Measurements from ENCODE around the gene IL1RAPL1.

Gene IL1RAPL1

DNA sequence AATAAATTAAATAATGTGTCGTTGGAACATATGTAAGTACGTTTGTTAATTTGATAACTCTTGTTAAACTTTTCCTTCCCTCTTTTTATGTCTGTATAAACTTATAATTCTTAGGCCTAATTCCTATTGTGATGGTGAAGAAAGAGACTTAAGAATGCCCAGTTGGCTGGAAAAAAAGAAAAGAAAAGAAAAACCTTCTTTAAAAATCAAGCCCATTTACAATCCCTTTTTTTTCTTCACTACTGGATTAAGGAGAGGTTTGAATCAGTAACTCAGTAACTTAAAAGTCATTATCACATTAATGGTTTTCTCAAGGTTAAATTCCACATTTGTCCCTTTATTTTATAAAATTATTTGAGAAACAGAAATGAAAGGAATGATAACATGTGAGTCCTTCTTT lies 1374.8 kb downstream of the IL1RAPL1 start:
- Histone ChIP-seq H3K36me3 (ENCODE audit: insufficient read depth, low read length) (no peaks in the 10 kb centered on the region), H3K4me3 (ENCODE audit: low read depth in 1 of 2, low read length in 2 of 2) (no peak overlapping the region), H3K79me2 (ENCODE audit: insufficient read depth, low read length) (no peaks in the 10 kb centered on the region), H3K27me3 (ENCODE audit: insufficient read depth, low read length, poor library complexity) (no peaks in the 10 kb centered on the region), H3K27ac (ENCODE audit: low read length) (no peak overlapping the region), H2AFZ (ENCODE audit: low read depth, low read length) (no peak overlapping the region), H3K4me2 (ENCODE audit: insufficient read depth, low read length) (no peak overlapping the region), H4K20me1 (ENCODE audit: insufficient read depth, low read length) (no peaks in the 10 kb centered on the region), H3K9me3 (ENCODE audit: insufficient read depth, low read length, severe bottlenecking) (no peaks in the 10 kb centered on the region), H3K9ac (ENCODE audit: low read depth, low read length) (no peak overlapping the region), H3K4me1 (ENCODE audit: insufficient read depth, low read length) (no peaks in the 10 kb centered on the region)
- DNase-seq: no peak
- ATAC-seq (ENCODE audit: insufficient read depth, low read depth): no peak
- no peak for TF ChIP-seq EZH2 (IDR thresholded peaks at IDR 0.05; ENCODE audit: borderline replicate concordance, low read depth, low read length, severe bottlenecking)
- TF ChIP-seq, protein P1, sequence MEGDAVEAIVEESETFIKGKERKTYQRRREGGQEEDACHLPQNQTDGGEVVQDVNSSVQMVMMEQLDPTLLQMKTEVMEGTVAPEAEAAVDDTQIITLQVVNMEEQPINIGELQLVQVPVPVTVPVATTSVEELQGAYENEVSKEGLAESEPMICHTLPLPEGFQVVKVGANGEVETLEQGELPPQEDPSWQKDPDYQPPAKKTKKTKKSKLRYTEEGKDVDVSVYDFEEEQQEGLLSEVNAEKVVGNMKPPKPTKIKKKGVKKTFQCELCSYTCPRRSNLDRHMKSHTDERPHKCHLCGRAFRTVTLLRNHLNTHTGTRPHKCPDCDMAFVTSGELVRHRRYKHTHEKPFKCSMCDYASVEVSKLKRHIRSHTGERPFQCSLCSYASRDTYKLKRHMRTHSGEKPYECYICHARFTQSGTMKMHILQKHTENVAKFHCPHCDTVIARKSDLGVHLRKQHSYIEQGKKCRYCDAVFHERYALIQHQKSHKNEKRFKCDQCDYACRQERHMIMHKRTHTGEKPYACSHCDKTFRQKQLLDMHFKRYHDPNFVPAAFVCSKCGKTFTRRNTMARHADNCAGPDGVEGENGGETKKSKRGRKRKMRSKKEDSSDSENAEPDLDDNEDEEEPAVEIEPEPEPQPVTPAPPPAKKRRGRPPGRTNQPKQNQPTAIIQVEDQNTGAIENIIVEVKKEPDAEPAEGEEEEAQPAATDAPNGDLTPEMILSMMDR (IDR thresholded peaks at IDR 0.05; ENCODE audit: borderline replicate concordance, extremely low read depth, low read length, poor library complexity, severe bottlenecking): no peak

DNA sequence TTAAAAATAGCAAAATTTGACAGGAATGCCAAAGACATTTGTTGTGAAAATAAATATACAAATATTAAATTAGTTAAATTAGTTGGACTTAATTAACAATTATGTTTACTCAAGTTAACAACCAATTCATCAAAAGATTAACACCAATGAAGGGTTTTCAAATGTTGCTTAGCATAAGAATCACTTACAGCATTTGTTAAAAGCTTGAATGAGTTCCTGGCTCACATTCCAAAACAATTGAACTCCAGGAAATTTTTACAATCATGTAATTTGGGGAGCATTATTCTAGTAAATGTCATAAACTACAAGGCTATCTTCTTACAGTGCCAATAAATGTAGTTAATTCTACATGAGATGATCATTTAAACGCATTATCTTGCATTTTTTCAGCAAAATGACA lies 1378.4 kb downstream of the IL1RAPL1 start:
- H3K27me3 ChIP-seq (ENCODE audit: insufficient read depth, low read length, poor library complexity): no peaks in the 10 kb centered on the region
- DNase-seq: no peak
- no peaks in the 10 kb centered on the region for H4K20me1 ChIP-seq (ENCODE audit: insufficient read depth, low read length)
- TF ChIP-seq EZH2 (IDR thresholded peaks at IDR 0.05; ENCODE audit: borderline replicate concordance, low read depth, low read length, severe bottlenecking): no peak
- TF ChIP-seq, protein P1 (IDR thresholded peaks at IDR 0.05; ENCODE audit: borderline replicate concordance, extremely low read depth, low read length, poor library complexity, severe bottlenecking): no peak
- no peaks in the 10 kb centered on the region for H3K79me2 ChIP-seq (ENCODE audit: insufficient read depth, low read length)
- H3K9me3 ChIP-seq (ENCODE audit: insufficient read depth, low read length, severe bottlenecking): no peaks in the 10 kb centered on the region
- no peak overlapping the region for H3K27ac ChIP-seq (ENCODE audit: low read length)
- H2AFZ ChIP-seq (ENCODE audit: low read depth, low read length): no peak overlapping the region
- no peak for ATAC-seq (ENCODE audit: insufficient read depth, low read depth)
- H3K36me3 ChIP-seq (ENCODE audit: insufficient read depth, low read length): no peaks in the 10 kb centered on the region
- H3K4me2 ChIP-seq (ENCODE audit: insufficient read depth, low read length): no peak overlapping the region
- H3K4me1 ChIP-seq (ENCODE audit: insufficient read depth, low read length): no peaks in the 10 kb centered on the region
- no peak overlapping the region for H3K4me3 ChIP-seq (ENCODE audit: low read depth in 1 of 2, low read length in 2 of 2)
- H3K9ac ChIP-seq (ENCODE audit: low read depth, low read length): no peak overlapping the region

DNA sequence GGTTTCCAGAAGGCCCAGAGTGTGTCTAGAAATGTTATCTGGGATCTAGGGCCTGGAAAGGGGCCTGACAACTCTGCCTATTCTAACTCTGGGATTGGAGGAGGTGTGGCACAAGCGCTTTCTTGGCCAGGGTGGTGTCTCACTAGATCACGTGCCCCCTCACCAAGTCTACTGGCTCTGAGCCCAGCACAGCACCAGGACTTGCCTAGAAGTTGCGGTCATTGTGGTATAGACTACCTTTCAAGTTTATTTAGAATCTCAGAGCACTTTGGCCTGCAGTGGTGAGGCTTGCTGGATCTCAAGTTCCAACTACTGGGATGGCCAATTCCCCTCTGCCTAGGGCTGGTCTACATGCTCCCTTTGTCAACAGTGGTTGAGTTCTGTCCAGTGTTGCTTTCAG lies 1404.8 kb downstream of the IL1RAPL1 start:
- DNase-seq (no peak), ATAC-seq (ENCODE audit: insufficient read depth, low read depth) (no peak)

More for the DNA sequence above, 1404.8 kb downstream of the IL1RAPL1 start:
- no peak overlapping the region for H3K27ac ChIP-seq (ENCODE audit: low read length)
- H3K4me3 ChIP-seq (ENCODE audit: low read depth in 1 of 2, low read length in 2 of 2): no peak overlapping the region
- no peaks in the 10 kb centered on the region for H3K79me2 ChIP-seq (ENCODE audit: insufficient read depth, low read length)
- no peak overlapping the region for H2AFZ ChIP-seq (ENCODE audit: low read depth, low read length)
- no peak overlapping the region for H3K4me2 ChIP-seq (ENCODE audit: insufficient read depth, low read length)
- H3K36me3 ChIP-seq (ENCODE audit: insufficient read depth, low read length): no peaks in the 10 kb centered on the region
- H4K20me1 ChIP-seq (ENCODE audit: insufficient read depth, low read length): no peaks in the 10 kb centered on the region
- H3K9ac ChIP-seq (ENCODE audit: low read depth, low read length): no peak overlapping the region
- no peaks in the 10 kb centered on the region for H3K4me1 ChIP-seq (ENCODE audit: insufficient read depth, low read length)
- TF ChIP-seq, protein P1 (IDR thresholded peaks at IDR 0.05; ENCODE audit: borderline replicate concordance, extremely low read depth, low read length, poor library complexity, severe bottlenecking): no peak
- TF ChIP-seq EZH2 (IDR thresholded peaks at IDR 0.05; ENCODE audit: borderline replicate concordance, low read depth, low read length, severe bottlenecking): no peak
- no peaks in the 10 kb centered on the region for H3K27me3 ChIP-seq (ENCODE audit: insufficient read depth, low read length, poor library complexity)
- H3K9me3 ChIP-seq (ENCODE audit: insufficient read depth, low read length, severe bottlenecking): no peaks in the 10 kb centered on the region

All from DND-41 (cell line).